HL-60 (cell line): ENCODE measurements around the gene ARHGAP33.

Source experiments
- DNase-seq, 2 experiments: peaks; one replicate each; pipeline ENCODE4 v3.0.0-alpha.2; 2010 to 2020; ENCODE audit warnings: low read depth in 1 of 2, low spot score in 1 of 2
- H3K27ac ChIP-seq: fragments of 250-450 bp; sonication (Bioruptor Pico); replicated peaks from 2 replicates; pipeline ENCODE4 v1.5.1; 2020; ENCODE audit warnings: mild to moderate bottlenecking, moderate library complexity
- H3K27me3 ChIP-seq: fragments of 250-450 bp; sonication (Bioruptor Pico); 2 replicates; pipeline ENCODE4 v1.5.1; 2021; ENCODE audit warnings: mild to moderate bottlenecking, moderate library complexity; ENCODE audit not compliant: insufficient read depth, poor library complexity, severe bottlenecking
- H3K4me3 ChIP-seq: replicated peaks from 2 replicates; pipeline ENCODE4 v1.5.1; 2011; ENCODE audit warnings: mild to moderate bottlenecking, control low read depth, low read length; ENCODE audit not compliant: insufficient read depth
- CTCF ChIP-seq: IDR thresholded peaks from one replicate; pipeline ENCODE4 v1.5.1; 2011; ENCODE audit warnings: low read length, control low read depth, inconsistent platforms; ENCODE audit not compliant: insufficient read depth
- GABPA ChIP-seq: IDR thresholded peaks from 2 replicates; pipeline ENCODE4 v1.6.1; 2012; ENCODE audit warnings: low read depth
- POLR2AphosphoS5 ChIP-seq: IDR thresholded peaks from 2 replicates; pipeline ENCODE4 v1.6.1; 2012; ENCODE audit warnings: low read depth
- SPI1 ChIP-seq: IDR thresholded peaks from 2 replicates; pipeline ENCODE4 v1.6.1; 2012; ENCODE audit warnings: low read depth, mild to moderate bottlenecking, borderline replicate concordance
- TF ChIP-seq, protein P1 (sequence below): IDR thresholded peaks from 2 replicates; pipeline ENCODE4 v1.6.1; 2012; ENCODE audit warnings: low read depth; ENCODE audit not compliant: insufficient replicate concordance

The ARHGAP33 gene

DNA sequence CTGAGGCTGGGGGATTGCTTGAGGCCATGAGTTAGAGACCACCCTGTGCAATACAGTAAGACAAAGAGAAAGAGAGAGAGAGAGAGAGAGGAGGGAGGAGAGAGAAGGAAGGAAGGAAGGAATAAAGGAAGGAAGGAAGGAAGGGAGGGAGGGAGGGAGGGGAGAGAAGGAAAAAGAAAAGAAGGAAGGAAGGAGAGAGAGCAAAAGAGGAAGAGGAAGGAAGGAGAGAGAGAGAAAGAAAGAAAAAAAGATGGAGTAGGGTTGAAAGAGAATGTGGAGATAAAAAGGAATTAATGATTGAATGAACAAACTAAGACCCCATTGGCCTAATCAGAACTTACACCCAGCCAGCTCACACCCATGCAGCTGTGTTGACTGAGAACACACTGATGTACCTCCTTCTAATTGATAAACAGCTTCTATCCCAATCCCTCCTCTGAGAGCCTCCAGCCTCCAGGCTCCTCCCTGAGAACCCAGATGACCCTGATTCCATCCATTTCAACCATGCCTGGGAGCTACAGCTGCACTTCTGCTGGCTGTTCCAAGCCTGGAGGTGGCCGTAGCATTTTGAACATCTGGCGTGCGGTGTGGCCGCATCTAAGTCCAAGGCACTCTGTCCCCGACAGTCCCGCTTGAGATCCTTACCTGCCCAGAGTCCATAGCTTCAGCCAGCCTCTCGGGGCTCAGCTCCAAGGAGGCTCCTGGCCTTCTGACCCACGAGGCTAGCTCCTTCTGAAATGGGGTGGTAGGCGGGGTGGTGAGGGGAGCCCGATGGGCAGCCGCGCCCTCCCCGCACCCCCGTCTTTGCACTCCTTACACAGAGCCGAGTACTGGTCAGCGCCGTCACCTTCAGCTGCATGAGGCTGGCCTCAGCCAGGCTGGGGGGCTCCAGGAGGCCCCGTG lies 36.2 kb downstream of the ARHGAP33 start:
- H3K4me3 ChIP-seq: no peak overlapping the region
- H3K27ac ChIP-seq: no peak overlapping the region
- no peaks in the 10 kb centered on the region for H3K27me3 ChIP-seq
- TF ChIP-seq, protein P1, sequence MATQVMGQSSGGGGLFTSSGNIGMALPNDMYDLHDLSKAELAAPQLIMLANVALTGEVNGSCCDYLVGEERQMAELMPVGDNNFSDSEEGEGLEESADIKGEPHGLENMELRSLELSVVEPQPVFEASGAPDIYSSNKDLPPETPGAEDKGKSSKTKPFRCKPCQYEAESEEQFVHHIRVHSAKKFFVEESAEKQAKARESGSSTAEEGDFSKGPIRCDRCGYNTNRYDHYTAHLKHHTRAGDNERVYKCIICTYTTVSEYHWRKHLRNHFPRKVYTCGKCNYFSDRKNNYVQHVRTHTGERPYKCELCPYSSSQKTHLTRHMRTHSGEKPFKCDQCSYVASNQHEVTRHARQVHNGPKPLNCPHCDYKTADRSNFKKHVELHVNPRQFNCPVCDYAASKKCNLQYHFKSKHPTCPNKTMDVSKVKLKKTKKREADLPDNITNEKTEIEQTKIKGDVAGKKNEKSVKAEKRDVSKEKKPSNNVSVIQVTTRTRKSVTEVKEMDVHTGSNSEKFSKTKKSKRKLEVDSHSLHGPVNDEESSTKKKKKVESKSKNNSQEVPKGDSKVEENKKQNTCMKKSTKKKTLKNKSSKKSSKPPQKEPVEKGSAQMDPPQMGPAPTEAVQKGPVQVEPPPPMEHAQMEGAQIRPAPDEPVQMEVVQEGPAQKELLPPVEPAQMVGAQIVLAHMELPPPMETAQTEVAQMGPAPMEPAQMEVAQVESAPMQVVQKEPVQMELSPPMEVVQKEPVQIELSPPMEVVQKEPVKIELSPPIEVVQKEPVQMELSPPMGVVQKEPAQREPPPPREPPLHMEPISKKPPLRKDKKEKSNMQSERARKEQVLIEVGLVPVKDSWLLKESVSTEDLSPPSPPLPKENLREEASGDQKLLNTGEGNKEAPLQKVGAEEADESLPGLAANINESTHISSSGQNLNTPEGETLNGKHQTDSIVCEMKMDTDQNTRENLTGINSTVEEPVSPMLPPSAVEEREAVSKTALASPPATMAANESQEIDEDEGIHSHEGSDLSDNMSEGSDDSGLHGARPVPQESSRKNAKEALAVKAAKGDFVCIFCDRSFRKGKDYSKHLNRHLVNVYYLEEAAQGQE: no peak
- TF ChIP-seq SPI1 (no peak), GABPA (no peak), CTCF (no peak)
- DNase-seq: no peak

GRCh38 chr19:35812220-35813042 lies 37.1 kb downstream of the ARHGAP33 start, which contains the start of gene PRODH2:
Gene PRODH2, minus strand, starts transcription at chr19:35812845. Its CDS starts 40 bp downstream, at chr19:35812805.
- DNase-seq: no peak
- Histone ChIP-seq H3K4me3 (no peak within 1 kb of the TSS), H3K27ac (no peak within 1 kb of the TSS), H3K27me3 (no peaks in the 10 kb centered on the region)
- TF ChIP-seq SPI1: no peak
- no peak for TF ChIP-seq POLR2AphosphoS5
- TF ChIP-seq, protein P1: no peak
- no peak for TF ChIP-seq CTCF
- TF ChIP-seq GABPA: no peak

DNA sequence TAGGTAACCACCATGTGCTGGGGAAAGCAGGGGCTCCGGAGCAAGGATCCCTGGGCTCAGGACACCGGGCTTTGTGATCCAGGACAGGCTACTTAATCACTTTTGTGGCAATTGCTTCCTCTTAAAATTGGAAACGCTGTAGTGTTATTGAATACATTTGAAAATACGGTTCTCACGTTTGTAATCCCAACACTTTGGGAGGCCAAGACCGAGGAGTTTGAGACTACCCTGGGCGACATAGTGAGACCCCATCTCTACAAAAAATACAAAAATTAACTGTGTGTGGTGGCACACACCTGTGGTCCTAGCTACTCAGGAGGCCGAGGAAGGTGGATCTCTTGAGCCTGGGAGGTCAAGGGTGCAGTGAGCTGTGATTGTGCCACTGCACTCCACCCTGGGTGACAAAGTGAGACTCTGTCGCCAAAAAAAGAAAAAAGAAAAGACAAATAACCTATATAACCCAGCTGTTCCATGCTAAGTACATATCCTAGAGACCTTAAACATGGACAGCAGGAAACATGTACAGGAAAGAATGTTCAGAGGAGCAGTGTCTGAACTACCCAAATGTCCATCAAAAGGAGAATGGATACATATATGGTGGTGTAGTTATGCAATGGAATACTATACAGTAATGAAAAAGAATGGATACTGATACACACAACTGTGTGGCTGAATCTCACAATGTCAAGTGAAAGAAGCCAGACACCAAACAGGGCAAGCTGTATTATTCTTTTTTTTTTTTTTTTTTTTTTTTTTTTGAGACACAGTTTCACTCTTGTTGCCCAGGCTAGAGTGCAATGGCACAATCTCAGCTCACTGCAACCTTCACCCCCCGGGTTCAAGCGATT lies 37.9 kb downstream of the ARHGAP33 start:
- H3K27ac ChIP-seq: no peak overlapping the region

More for the DNA sequence above, 37.9 kb downstream of the ARHGAP33 start:
- H3K4me3 ChIP-seq: no peak overlapping the region
- TF ChIP-seq SPI1 (no peak), POLR2AphosphoS5 (no peak), GABPA (no peak), CTCF (no peak)
- TF ChIP-seq, protein P1: no peak
- DNase-seq: no peak
- no peaks in the 10 kb centered on the region for H3K27me3 ChIP-seq
